ENCODE results near the gene CYP46A1.
A peak's percentile ranks its signal among the peaks of the same experiment; 100 is the strongest.

The CYP46A1 gene

DNA sequence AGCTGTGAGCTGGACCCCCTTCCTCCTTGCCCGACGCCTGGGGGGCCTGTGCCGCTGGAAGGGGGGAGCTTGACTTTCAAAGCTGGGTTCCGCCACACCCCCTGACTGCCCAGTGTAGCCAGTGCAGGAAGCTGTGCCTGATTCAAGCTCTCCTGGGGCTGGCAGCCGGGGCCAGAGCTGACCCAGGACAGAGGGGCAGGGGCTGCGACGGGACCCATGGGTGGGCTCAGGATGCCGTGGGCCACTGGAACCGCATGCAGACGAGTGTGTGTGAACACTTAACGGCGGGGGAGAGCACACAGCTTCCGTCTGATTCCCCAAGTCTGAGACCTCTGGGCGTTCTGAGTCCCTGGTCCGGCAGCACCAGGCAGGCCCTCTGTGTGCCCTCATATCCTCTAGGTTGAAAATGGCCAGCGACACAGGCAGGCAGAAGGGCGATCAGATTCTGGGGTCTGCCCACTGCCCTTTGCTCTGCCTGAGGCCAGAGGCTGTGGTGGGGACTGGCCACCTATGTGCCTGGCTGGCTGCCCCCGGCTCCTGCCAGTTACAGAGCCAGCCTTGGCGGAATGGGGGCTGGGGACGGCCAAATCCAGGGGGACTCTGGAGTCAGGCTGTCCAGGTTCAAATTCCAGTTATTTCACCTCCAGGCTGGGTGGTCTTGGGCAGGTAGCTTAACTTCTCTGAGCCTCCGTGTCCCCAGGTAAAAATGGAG is 54.0 kb downstream of the CYP46A1 start:
- in situ Hi-C loops (cut with HindIII; ENCODE audit: low sequenced_read_pairs), result no loop called here
- DNase-seq (ENCODE audit: low read depth), result no peak
- TF ChIP-seq, protein P1, sequence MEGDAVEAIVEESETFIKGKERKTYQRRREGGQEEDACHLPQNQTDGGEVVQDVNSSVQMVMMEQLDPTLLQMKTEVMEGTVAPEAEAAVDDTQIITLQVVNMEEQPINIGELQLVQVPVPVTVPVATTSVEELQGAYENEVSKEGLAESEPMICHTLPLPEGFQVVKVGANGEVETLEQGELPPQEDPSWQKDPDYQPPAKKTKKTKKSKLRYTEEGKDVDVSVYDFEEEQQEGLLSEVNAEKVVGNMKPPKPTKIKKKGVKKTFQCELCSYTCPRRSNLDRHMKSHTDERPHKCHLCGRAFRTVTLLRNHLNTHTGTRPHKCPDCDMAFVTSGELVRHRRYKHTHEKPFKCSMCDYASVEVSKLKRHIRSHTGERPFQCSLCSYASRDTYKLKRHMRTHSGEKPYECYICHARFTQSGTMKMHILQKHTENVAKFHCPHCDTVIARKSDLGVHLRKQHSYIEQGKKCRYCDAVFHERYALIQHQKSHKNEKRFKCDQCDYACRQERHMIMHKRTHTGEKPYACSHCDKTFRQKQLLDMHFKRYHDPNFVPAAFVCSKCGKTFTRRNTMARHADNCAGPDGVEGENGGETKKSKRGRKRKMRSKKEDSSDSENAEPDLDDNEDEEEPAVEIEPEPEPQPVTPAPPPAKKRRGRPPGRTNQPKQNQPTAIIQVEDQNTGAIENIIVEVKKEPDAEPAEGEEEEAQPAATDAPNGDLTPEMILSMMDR (IDR thresholded peaks at IDR 0.05; ENCODE audit: low read depth, low read length, missing control alignments), result no peak
- peak overlapping the region; percentile 53 for H3K4me3 ChIP-seq (ENCODE audit: low read depth, low read length)

DNA sequence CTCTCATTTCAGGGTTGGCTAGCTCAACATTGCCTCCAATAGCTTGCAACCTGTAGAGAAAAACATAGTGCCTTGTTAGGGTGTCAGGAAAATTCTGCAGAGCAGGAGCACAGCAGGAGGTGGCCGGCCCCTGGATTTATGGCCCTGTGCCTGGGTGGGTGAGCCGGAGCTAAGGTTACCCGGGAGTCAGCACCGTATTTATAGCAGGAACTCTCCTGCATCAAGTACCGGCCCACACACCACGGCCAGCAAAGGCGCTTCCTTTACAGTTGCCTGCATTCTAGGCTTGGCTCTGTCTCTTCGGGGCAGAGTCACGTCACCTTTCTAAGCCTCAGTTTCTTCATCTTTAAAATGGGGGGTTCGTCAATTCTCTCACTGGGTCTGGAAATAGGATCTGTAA is 56.3 kb downstream of the CYP46A1 start:
- no peak for DNase-seq (ENCODE audit: low read depth)
- TF ChIP-seq, protein P1 (IDR thresholded peaks at IDR 0.05; ENCODE audit: low read depth, low read length, missing control alignments), result no peak
- in situ Hi-C loops (cut with HindIII; ENCODE audit: low sequenced_read_pairs), result loop anchor here (10.0 kb wide), 1 partner anchor 54 kb away; the partner anchor contains the start of gene EML1
- H3K4me3 ChIP-seq (ENCODE audit: low read depth, low read length), result no peak overlapping the region

DNA sequence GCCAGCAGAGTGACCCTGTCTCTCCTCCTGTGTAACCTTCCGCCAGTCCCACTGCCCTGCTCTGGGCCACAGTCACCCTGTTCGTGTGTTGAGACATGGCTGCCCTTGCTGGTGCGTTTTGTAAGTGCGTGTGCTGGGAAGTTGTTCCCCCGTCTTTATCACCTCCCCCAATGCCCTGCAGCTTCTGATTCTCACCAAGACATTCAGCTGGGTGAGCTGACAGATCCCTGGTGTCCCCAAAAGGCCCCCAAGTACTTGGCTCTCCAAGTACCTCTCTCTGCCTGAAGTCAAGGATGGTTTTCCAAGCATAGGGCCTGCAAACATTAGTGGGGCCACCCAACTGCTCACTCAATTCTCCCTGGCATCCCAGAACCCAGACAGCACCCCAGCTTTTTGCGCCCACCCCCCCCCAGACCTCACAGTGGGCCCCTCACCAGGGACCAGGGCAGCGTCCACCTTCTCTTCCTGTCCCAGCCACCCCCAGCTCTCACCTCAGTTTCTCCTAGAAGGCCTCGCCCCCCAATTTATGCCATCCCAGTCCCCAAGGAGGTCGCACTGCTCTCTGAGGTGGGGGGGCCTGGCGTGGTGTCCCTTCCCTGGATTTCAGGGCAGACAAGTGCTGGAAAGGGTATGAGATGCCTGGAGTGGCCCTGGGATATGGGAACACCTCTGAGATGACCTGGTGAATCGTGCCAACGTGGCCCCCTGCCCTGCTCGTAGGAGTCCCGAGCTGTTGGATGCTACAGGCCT is 57.3 kb downstream of the CYP46A1 start:
- DNase-seq (ENCODE audit: low read depth), result no peak
- in situ Hi-C loops (cut with HindIII; ENCODE audit: low sequenced_read_pairs), result loop anchor here (10.0 kb wide), 1 partner anchor 53 kb away; the partner anchor contains the start of gene EML1
- TF ChIP-seq, protein P1 (IDR thresholded peaks at IDR 0.05; ENCODE audit: low read depth, low read length, missing control alignments), result no peak
- no peak overlapping the region for H3K4me3 ChIP-seq (ENCODE audit: low read depth, low read length)

DNA sequence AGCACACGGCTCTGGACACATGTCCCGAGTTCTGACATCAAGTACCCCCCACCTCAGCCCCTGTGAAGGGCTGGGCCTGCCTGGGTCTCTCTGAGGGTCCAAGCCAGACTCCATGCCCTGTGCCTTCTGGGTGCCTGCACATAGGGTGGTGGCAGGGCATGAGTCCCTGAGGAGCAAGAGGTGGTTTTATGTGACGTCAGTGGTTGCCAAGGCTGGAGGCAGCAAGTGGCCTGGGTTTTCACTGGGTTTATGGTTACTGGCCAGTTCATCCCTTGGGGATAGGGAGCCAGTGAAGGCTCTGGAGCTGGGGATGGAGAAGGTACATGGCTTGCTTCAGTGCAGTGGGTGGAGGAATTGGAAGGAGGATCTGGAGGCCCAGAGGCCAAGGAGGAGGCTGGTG is 58.0 kb downstream of the CYP46A1 start:
- H3K4me3 ChIP-seq (ENCODE audit: low read depth, low read length), result no peak overlapping the region
- TF ChIP-seq, protein P1 (IDR thresholded peaks at IDR 0.05; ENCODE audit: low read depth, low read length, missing control alignments), result no peak
- no peak for DNase-seq (ENCODE audit: low read depth)
- in situ Hi-C loops (cut with HindIII; ENCODE audit: low sequenced_read_pairs), result loop anchor here (10.0 kb wide), 1 partner anchor 53 kb away; the partner anchor contains the start of gene EML1

DNA sequence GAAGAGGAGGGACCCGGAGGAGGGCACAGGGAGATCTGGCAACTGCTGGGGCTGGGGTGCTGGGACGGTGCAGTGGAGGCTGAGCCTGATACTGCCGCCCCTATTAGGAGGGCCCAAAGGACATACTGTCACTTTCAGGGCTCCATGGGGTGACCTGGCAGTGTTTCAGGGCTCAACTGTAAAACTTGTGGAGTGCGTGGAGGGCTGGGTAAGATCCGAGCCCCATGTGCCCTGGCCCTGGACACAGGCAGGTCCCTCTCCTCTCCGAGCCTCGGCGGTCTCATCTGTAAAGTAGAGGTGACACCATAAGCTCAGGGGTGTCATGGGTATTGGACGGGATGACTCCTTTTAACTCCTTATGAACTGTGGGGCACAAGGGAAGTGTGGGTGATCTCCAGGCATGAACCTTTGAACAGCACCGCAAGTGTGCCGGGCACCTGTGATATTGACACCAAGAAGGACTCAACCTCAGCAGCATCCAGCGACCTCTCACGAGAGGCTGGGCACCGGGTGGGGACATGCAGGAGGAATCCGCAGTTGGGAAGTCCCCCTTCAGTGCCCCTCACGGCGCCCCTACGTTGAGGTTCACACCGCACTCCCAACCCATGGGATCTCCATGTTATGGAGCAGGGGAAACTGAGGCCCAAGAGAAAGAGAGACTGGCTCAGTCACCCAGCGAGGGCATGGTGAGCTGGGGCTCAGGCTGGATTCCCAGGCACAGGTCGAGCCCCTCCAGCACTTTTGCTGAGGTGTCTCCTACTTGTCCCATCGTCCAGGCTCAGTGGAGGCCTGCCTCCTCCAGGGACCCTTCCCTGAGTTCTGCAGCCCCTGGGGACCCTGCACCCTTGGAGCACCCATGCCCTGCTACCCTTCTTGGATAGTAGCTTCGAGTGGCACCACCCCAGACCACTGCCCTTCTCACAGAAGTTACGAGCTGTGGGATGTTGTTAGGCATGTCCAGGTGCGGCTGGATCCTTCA is 58.7 kb downstream of the CYP46A1 start:
- TF ChIP-seq, protein P1 (IDR thresholded peaks at IDR 0.05; ENCODE audit: low read depth, low read length, missing control alignments), result no peak
- DNase-seq (ENCODE audit: low read depth), result no peak
- no peak overlapping the region for H3K4me3 ChIP-seq (ENCODE audit: low read depth, low read length)
- in situ Hi-C loops (cut with HindIII; ENCODE audit: low sequenced_read_pairs), result loop anchor here (10.0 kb wide), 1 partner anchor 52 kb away; the partner anchor contains the start of gene EML1

Measured in astrocyte of the cerebellum (primary cell).